ENCODE data around the gene TIFAB.

TIFAB gene

DNA sequence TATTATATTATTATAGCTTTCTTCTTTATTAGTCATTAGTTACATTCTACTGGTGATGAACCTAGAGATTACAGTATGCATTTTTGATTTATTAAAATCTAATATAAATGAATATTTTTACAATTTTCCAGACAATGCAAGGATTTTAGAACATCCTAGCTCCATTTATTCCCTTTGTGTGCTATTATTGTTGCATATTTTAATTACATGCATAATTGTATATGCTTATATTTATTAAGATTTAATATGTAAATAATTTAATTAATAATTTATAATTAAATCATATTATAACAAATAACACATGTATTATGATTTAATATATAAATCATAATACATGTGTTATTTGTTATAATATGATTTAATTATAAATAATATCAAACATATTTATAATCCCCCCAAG is 29.7 kb downstream of the TIFAB start:
- TF ChIP-seq, protein P1, sequence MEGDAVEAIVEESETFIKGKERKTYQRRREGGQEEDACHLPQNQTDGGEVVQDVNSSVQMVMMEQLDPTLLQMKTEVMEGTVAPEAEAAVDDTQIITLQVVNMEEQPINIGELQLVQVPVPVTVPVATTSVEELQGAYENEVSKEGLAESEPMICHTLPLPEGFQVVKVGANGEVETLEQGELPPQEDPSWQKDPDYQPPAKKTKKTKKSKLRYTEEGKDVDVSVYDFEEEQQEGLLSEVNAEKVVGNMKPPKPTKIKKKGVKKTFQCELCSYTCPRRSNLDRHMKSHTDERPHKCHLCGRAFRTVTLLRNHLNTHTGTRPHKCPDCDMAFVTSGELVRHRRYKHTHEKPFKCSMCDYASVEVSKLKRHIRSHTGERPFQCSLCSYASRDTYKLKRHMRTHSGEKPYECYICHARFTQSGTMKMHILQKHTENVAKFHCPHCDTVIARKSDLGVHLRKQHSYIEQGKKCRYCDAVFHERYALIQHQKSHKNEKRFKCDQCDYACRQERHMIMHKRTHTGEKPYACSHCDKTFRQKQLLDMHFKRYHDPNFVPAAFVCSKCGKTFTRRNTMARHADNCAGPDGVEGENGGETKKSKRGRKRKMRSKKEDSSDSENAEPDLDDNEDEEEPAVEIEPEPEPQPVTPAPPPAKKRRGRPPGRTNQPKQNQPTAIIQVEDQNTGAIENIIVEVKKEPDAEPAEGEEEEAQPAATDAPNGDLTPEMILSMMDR (IDR thresholded peaks at IDR 0.05; ENCODE audit: low read depth, low read length) = no peak
- no peak overlapping the region for H3K4me3 ChIP-seq (ENCODE audit: low read depth, low read length)

DNA sequence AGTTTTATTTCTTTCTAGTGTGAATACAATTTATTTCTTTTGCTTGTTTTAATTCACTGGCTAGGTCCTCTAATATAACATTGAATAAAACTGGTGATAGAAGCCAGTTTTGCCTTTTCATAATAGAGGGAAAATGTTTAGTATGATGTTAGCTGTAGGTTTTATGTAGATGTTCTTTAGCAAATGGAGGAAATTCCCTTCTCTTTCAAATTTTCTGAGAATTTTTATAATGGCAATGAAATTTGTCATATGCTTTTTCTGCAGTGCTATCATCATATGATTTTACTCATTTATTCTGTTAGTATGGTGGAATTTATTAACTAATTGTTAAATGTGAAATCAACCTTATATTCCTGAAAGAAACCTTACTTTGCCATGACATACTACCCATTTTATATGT is 35.1 kb downstream of the TIFAB start:
- no peak overlapping the region for H3K4me3 ChIP-seq (ENCODE audit: low read depth, low read length)
- TF ChIP-seq, protein P1 (IDR thresholded peaks at IDR 0.05; ENCODE audit: low read depth, low read length) = no peak

DNA sequence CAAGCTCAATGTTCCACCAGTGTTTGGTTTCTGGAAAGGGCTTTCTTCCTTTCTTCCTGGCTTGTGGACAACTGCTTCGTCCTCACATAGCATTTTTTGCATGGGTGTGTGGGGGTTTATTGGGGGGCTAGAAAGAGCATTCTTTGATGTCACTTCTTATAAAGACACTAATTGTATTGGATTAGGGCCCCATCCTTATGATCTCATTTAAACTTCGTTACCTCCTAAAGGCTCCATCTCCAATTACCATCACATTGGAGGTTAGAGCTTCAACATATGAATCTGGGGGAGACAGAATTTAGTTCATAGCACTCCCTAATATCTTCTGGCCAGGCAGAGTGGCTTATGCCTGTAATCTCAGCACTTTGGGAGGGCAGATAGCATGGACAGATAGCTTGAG is 47.1 kb downstream of the TIFAB start:
- no peak overlapping the region for H3K4me3 ChIP-seq (ENCODE audit: low read depth, low read length)
- TF ChIP-seq, protein P1 (IDR thresholded peaks at IDR 0.05; ENCODE audit: low read depth, low read length) = no peak

DNA sequence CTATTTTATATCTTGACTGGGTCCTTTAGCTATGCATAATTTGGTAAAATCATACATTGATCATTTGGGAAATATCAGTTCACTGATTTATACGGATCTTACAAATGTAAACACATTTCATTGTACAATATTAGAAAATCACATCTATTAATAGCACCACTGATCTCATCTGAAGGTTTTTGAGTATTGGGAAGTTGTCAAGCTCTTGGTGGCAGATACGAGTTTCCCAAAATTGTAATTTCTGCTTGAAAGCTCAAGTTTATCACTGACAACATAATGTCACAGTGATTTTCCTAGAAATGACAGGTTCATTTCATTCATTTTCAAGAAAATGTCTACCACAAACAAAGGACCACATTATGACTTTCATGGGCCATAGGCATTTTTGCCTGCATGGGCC is 50.1 kb downstream of the TIFAB start:
- TF ChIP-seq, protein P1 (IDR thresholded peaks at IDR 0.05; ENCODE audit: low read depth, low read length) = no peak
- no peak overlapping the region for H3K4me3 ChIP-seq (ENCODE audit: low read depth, low read length)

DNA sequence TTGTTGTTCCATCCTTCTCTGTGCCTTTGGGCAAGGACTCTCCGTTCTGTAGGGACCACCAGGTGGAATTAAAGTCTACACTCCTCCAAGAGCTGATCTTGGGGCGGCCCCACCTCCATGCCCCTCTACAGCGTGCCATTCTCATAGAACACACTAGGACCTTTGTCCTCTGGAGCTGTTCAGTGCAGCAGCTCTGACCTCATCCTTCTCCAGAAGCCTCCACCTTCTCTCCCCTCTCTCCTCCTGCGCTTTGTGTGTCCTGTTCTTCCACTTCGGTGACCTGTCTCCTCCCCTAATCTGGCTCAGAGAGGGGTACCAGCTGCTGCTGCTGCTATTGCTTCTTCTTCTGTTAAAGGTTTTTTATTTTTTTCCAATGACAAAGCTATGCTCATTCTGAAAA is 51.3 kb downstream of the TIFAB start:
- TF ChIP-seq, protein P1 (IDR thresholded peaks at IDR 0.05; ENCODE audit: low read depth, low read length) = no peak
- no peak overlapping the region for H3K4me3 ChIP-seq (ENCODE audit: low read depth, low read length)

DNA sequence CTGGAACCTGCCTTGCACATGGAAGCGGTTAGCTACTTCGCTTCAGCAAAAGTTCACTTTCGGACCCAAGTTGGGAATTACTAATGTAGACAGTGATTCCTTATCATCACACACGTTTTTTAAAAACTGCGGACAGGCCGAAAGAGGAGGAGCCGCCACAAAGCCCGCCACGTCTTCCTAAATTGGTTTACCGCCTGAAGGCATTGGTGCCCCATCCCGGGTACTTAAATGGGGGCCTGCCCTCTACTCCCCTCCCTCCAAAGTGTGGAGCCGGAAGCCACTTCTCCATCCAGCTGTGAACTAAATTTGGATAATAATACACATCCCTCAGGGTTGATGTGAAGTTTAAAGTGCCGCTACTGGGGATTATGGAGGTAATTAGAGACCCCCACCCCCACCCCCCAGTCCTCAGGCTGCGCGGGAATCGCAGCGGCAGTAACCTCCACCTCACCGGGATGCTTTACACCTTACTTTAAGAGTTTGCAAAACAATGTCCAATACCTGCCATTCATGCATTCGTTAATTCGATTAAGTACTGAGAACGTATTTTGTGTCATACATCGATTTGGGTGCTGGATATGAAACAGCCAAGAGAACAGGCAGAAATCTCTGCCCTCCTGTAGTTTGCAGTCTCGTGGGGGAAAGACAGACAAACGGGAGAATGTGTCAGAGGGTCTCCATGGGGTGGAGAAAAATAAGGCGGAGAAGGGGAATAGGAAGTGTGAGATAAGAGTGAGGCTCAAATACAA is 52.2 kb downstream of the TIFAB start:
- TF ChIP-seq, protein P1 (IDR thresholded peaks at IDR 0.05; ENCODE audit: low read depth, low read length) = no peak

DNA sequence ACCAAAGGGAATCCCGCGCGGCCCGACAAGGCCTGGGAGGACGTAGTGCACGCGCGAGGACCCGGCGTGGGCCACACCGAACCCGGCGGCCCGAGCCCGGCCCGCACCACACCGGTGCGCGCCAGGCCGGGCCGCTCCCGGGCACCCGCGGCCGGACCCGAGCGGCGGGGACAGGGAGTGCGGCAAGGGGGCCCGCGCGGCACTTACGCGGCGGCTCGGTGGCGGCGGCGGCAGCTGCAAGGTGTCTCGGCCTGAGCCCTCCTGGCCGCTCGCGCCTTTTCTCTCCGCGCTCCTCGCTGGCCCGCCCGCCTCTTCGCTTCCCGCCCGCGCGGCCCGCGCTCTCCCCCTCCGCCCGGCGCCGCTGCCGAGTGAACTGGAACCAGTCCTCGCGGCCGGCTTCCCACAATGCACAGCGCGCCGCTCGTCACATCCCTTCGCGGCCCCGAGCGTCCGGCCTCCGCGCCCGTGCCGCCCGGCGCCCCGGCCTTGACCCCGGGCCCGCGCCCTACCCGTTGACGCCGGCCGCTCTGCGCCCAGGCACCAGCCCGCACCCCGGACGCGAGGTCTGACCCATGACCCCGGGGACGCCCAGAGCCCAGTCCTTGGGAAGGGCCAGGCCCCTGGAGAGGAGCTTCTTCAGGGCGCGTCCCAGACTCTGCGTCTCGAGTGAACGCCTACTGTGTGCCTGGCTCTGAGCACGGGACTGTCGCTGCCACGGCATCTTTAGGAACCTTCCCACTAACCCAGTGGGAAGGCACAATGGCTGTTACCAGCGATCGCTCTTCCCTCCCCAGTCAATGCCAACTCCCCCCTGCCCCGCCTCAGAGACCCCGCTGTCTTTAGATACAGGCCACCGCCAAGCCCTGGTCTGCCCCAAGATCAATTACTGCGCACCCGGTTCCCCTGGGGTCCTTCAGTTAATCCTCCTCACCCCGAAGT is 53.0 kb downstream of the TIFAB start, which contains the start of gene MACROH2A1:
TSS of gene MACROH2A1 (minus strand) at position 377 of the 939 bp plus-strand sequence. CDS start 10,138 bp downstream, outside the sequence.
- TF ChIP-seq, protein P1 (IDR thresholded peaks at IDR 0.05; ENCODE audit: low read depth, low read length) = no peak
- peak within 1 kb of the TSS; percentile 84 for H3K4me3 ChIP-seq (ENCODE audit: low read depth, low read length)

More for the DNA sequence above, 52.2 kb downstream of the TIFAB start:
- peak overlapping the region; percentile 84 for H3K4me3 ChIP-seq (ENCODE audit: low read depth, low read length)
